Lower leg skin (tissue), 3 donors: ENCODE measurements around the gene PLEKHJ1.

ENCODE experiments used
- CTCF ChIP-seq, 3 donors: fragments of 450-650 bp; IDR thresholded peaks; one replicate each; pipeline ENCODE4 v1.5.1; 2016; ENCODE audit warnings: antibody characterized with exemption in 3 of 3, mild to moderate bottlenecking in 3 of 3, moderate library complexity in 2 of 3
- POLR2A ChIP-seq, 2 donors: fragments of 450-650 bp; IDR thresholded peaks; one replicate each; pipeline ENCODE4 v1.6.1; 2016 to 2017; ENCODE audit warnings: antibody characterized with exemption in 2 of 2, mild to moderate bottlenecking in 1 of 2, moderate library complexity in 1 of 2

GRCh38 chr19:2259336-2259735 is 23.2 kb upstream of the PLEKHJ1 start:
- TF ChIP-seq CTCF (IDR thresholded peaks at IDR 0.05) (no peak), POLR2A (IDR thresholded peaks at IDR 0.05) (no peak)
